Adipose tissue (tissue), 3 donors: ENCODE measurements around the gene ADAMTSL1. TPM values are rescaled to one million over a fixed set of nuclear protein-coding genes. Genes with fewer than 3 reads are reported as not detected.

ENCODE experiments used
- H3K27ac ChIP-seq: one replicate; pipeline ENCODE4 v1.5.1; 2013; ENCODE audit warnings: low read depth, low read length
- WGBS, 3 donors: extraction: QIAGEN DNeasy Blood & Tissue Kit; methylation state at CpG; one replicate each; pipeline ENCODE4 v1.1.7; 2013; 5-methylcytosine and 5-hydroxymethylcytosine counted together
- polyA plus RNA-seq, 3 donors: library from polyadenylated mRNA; stranded (reverse); fragments of 200-250 nt; gene quantifications; one replicate each; pipeline ENCODE4 v1.2.3, GENCODE V29; 2013
- donor health status: healthy with polysubstance abuse.
- donor health status: Bipolar disorder and iron deficiency.
- donor health status: healthy.

Gene ADAMTSL1
- polyA plus RNA-seq, 3 donors: 0.56 to 5.1 (median 1.5) TPM

DNA sequence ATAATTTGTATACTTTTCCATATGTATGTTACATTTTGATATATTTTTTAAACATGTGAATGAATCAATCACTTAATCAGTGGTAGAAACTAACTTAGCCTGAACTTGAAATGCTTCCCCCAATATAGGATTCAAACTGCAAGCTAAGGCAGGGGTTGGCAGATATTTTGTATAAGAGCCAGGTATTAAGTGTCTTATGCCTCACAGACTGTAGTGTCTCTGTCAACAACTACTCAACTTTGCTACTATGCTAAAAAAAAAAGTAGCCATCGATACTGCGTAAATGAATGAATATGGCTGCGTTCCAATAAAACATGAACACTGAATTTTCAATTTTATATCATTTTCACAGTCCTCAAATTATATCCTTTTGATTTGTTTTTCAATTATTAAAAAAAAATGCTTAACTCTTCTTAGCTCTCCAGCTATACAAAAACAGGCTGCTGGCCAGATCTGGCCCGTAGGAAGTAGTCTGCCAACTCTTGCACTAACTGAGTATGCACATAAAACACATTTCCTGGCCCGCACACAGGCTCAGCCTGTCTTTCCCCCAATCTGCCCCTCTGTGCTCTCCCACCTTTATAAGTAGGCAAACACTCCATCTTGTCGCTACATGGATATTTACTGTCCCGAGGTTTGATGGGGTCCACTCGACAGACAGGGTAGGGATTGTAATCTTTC lies 467.2 kb downstream of the ADAMTSL1 start:
- H3K27ac ChIP-seq: no peak overlapping the region
- WGBS, 3 donors: 85 to 92% (median 90%) methylated on average over 8 of the region's 8 CpGs

DNA sequence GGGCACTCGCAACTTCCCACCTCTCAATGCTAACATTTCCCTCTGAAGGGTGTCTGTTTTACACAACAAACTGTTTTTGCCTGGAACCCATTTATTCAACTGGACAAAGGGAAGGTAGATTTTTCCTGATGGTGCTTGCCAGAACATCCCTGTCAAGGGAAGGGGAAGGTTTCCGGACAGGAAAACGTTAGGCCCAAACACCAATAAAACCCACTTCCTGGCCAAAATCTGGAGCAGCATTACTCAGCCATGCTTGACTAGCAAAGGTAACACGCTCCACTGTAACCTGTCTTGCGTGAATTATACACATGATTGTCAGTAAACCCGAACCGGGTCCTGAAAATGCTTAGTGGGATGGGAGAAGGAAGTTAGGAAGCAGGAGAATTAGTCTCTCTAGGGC lies 468.8 kb downstream of the ADAMTSL1 start:
- WGBS, 3 donors: 60 to 73% (median 66%) methylated on average over 7 of the region's 7 CpGs
- no peak overlapping the region for H3K27ac ChIP-seq

DNA sequence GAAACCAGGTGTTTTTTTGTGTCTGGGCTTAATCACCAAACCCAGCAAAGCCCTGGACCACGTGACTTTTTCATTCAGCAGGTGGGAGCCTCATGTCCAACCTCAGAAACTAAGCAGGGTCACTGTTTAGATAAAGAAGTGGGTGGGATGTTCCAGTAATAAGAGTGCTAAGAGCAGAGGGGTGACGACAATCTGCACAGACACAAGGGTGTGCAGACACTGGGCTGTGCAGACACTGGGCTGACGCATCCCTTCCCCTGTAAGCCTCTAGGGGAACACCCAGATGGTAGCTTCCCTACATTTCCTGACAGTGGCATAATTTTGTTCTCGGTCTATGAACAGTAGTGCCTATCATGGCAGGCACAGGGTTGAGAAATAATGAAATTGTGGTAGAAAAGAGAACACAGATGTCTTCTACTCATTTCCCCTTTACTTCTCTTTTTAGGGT lies 474.0 kb downstream of the ADAMTSL1 start:
- H3K27ac ChIP-seq: no peak overlapping the region
- 61 to 72% (median 64%) methylated on average over 4 of the region's 4 CpGs for WGBS, 3 donors

DNA sequence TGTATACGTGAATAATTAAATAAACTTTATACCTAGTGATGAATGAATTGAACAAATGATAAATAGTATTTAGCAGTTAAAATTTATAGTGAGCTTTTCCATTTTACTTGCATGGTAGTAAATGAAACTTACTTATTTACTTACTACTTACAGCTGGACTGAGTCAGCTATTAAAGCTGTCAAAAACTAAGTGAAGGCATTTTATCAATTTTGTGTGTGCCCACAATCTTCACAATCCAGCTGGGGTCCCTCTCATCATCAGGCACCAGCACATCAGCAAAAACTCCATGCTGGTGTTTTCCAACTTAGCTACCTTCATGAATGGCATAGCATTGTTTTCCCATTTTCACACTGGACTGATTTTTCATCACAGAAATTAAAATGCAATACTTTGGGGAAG lies 478.0 kb downstream of the ADAMTSL1 start:
- H3K27ac ChIP-seq: no peak overlapping the region
- 62 to 85% (median 85%) methylated on average over 1 of the region's 1 CpG for WGBS, 3 donors

DNA sequence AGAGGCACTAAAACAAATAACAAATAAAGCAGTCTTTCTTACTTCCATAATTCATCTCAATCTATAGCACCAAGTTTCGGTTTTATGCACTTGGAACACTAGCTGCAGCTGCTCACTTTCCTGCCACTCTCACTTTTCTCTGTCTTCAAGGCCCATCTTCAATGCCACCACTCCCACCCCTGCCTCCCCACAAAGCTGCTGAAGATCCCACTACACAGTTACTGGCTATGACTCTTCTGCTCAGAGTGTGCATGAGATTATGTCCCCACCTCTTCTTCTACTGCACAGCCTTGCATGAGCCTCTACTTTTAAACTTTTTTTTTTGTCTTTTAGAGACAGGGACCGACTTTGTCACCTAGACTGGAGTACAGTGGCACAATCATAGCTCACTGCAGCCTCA lies 481.7 kb downstream of the ADAMTSL1 start:
- no peak overlapping the region for H3K27ac ChIP-seq
- 59 to 90% (median 80%) methylated on average over 2 of the region's 2 CpGs for WGBS, 3 donors
